Aorta (tissue), 5 donors: ENCODE data around the gene NAPG. TPM values are rescaled to one million over a fixed set of nuclear protein-coding genes. Genes with fewer than 3 reads are reported as not detected.

Experiments used
- ATAC-seq: fragments of 200-7000 bp; cut with Tn5 transposase; one replicate; pipeline ENCODE4 v1.9.1; 2022; ENCODE audit warnings: moderate library complexity; ENCODE audit not compliant: low FRiP score
- DNase-seq, 2 donors: peaks; one replicate each; pipeline ENCODE4 v3.0.0-alpha.2; 2020
- H3K27ac ChIP-seq, 2 donors: one replicate each; pipeline ENCODE4 v1.5.1; 2013; ENCODE audit warnings: low read length in 2 of 2, mild to moderate bottlenecking in 2 of 2, moderate library complexity in 2 of 2, control low read depth in 1 of 2, inconsistent platforms in 1 of 2, low read depth in 1 of 2
- H3K27me3 ChIP-seq, 2 donors: one replicate each; pipeline ENCODE4 v1.6.1; 2013; ENCODE audit warnings: control low read depth in 1 of 2, low read length in 1 of 2, mild to moderate bottlenecking in 1 of 2, moderate library complexity in 1 of 2; ENCODE audit not compliant: insufficient read depth in 2 of 2, control insufficient read depth in 1 of 2
- H3K36me3 ChIP-seq, 2 donors: one replicate each; pipeline ENCODE4 v1.6.1; 2013; ENCODE audit warnings: control low read depth in 1 of 2, low read length in 1 of 2, mild to moderate bottlenecking in 1 of 2; ENCODE audit not compliant: insufficient read depth in 2 of 2, control insufficient read depth in 1 of 2
- H3K4me1 ChIP-seq, 2 donors: one replicate each; pipeline ENCODE4 v1.6.1; 2013; ENCODE audit warnings: low read length in 2 of 2, control low read depth in 1 of 2, mild to moderate bottlenecking in 1 of 2, moderate library complexity in 1 of 2; ENCODE audit not compliant: insufficient read depth in 2 of 2, control insufficient read depth in 1 of 2
- H3K4me3 ChIP-seq, 2 donors: one replicate each; pipeline ENCODE4 v1.5.1; 2013; ENCODE audit warnings: low read length in 2 of 2, control low read depth in 1 of 2, mild to moderate bottlenecking in 1 of 2
- H3K9me3 ChIP-seq: one replicate; pipeline ENCODE4 v1.6.1; 2013; ENCODE audit warnings: mild to moderate bottlenecking, low read length; ENCODE audit not compliant: control insufficient read depth
- WGBS, 2 donors: extraction: QIAGEN DNeasy Blood & Tissue Kit; methylation state at CpG; one replicate each; pipeline ENCODE4 v1.1.7; 2013; 5-methylcytosine and 5-hydroxymethylcytosine counted together
- intact Hi-C, 2 donors: fragments of 100-400 bp; cut with DNase I; formaldehyde crosslinking; loops; one replicate each; pipeline versions ENCODE4 v1.14.2 to v1.15.0; 2022
- polyA plus RNA-seq, 2 donors: library from polyadenylated mRNA; stranded (reverse); fragments of 200-250 nt; gene quantifications; one replicate each; pipeline ENCODE4 v1.2.3, GENCODE V29; 2013
- total RNA-seq, 2 donors: library from RNA; stranded (reverse); fragmentation: NEBNext Ultra II Directional; extraction: Animal tissue kit (Norgen Biotek cat#: 25700); gene quantifications; one replicate each; pipeline ENCODE4 v1.2.1, GENCODE V29; 2021
- donor health status: healthy with polysubstance abuse.
- donor health status: Bipolar disorder and iron deficiency.
- donor health status: DM: no; HTN: no; CAD: no.
- donor health status: DM: no; HTN: no; CAD: no.
- donor health status: DM: yes; HTN: yes; CAD: no.

The NAPG gene
- total and polyA plus RNA-seq, 4 donors: 16.6 to 49.7 (median 27.2) TPM

DNA sequence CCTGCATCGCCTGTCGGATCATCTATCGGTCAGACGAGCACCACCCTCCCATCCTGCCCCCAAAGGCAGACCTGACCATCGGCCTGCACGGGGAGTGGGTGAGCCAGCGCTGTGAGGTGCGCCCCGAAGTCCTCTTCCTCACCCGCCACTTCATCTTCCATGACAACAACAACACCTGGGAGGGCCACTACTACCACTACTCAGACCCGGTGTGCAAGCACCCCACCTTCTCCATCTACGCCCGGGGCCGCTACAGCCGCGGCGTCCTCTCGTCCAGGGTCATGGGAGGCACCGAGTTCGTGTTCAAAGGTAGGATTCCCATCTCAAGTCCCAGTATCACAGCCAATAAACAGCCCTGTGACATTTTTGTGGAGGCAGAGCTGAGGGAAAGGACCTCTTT, 40.4 kb upstream of the NAPG start:
- ATAC-seq (no peak), DNase-seq (no peak)
- H3K36me3 ChIP-seq: peaks cover 0 to 3% of the 10 kb centered on the region in 2 donors
- no peaks in the 10 kb centered on the region for H3K9me3 ChIP-seq
- H3K27me3 ChIP-seq: no peaks in the 10 kb centered on the region
- 94% methylated on average over 20 of the region's 20 CpGs for WGBS, 2 donors
- H3K27ac ChIP-seq: no peak overlapping the region
- intact Hi-C loops: no loop called here
- H3K4me1 ChIP-seq: no peaks in the 10 kb centered on the region
- no peak overlapping the region for H3K4me3 ChIP-seq

DNA sequence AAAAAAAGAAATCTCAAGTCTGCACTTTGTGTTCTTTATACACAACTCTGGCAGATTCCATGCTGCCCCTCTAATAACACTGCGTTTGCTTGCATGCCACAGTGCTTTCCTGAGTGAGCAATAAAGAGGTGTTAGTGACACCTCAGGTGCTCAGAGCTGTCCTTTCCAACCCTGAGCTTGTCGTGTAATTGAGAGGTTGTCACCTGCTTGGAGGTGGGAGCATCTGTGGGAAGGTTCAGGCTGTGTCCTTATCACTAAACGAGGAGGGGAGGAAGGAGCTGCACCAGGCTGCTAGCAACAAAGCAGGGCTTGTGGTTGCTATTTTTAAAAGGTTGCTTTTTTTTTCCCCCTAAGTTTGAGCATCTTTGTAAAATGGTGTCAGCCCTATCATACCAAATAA, 39.5 kb upstream of the NAPG start:
- WGBS, 2 donors: 45 to 53% methylated on average over 3 of the region's 3 CpGs
- intact Hi-C loops: no loop called here
- H3K36me3 ChIP-seq: peaks cover 0 to 3% of the 10 kb centered on the region in 2 donors
- H3K9me3 ChIP-seq: no peaks in the 10 kb centered on the region
- H3K4me3 ChIP-seq: no peak overlapping the region
- ATAC-seq (no peak), DNase-seq (no peak)
- no peak overlapping the region for H3K27ac ChIP-seq
- no peaks in the 10 kb centered on the region for H3K27me3 ChIP-seq
- no peaks in the 10 kb centered on the region for H3K4me1 ChIP-seq

DNA sequence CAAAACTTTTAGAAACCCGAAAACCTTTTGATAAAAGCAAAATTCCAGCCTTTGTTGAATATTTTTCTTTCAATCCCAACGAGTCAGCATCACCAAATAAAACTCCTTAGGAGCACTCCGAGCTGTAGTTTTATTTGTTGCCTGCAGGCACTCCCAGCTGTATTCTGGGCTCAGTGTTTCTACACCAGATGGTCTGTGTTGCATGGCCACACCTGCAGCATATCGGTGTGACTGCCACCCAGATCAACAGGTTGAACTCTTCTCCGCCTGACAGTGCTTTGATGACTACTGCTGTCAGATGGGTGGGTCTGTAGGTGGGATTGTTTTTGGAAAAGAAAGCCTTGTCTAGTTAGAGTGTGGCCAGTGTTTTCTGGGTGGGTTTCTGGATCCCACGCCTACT, 38.7 kb upstream of the NAPG start:
- intact Hi-C loops: no loop called here
- no peak for ATAC-seq
- H3K9me3 ChIP-seq: no peaks in the 10 kb centered on the region

DNA sequence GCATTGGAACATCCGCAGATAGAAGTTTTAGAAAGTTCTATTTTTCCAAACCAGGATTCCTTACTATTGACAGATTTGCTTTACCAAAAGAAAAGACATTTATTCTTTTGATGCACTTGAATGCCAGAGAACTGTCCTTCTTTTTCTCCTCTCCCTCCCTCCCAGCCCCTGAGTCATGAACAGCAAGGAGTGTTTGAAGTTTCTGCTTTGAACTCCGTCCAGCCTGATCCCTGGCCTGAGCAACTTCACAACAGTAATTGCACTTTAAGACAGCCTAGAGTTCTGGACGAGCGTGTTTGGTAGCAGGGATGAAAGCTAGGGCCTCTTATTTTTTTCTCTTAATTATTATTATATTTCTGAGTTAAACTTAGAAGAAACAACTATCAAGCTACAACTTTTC, 37.8 kb upstream of the NAPG start:
- Histone ChIP-seq H3K27ac (no peak overlapping the region), H3K36me3 (peaks cover 0 to 3% of the 10 kb centered on the region in 2 donors), H3K9me3 (no peaks in the 10 kb centered on the region), H3K27me3 (no peaks in the 10 kb centered on the region), H3K4me3 (no peak overlapping the region), H3K4me1 (no peaks in the 10 kb centered on the region)
- no peak for ATAC-seq
- 66 to 77% methylated on average over 4 of the region's 4 CpGs for WGBS, 2 donors
- no peak for DNase-seq
- intact Hi-C loops: no loop called here

More for the DNA sequence above, 38.7 kb upstream of the NAPG start:
- DNase-seq: no peak
- Histone ChIP-seq H3K27ac (no peak overlapping the region), H3K36me3 (peaks cover 0 to 3% of the 10 kb centered on the region in 2 donors), H3K27me3 (no peaks in the 10 kb centered on the region), H3K4me3 (no peak overlapping the region), H3K4me1 (no peaks in the 10 kb centered on the region)
- 82 to 83% methylated on average over 6 of the region's 6 CpGs for WGBS, 2 donors

DNA sequence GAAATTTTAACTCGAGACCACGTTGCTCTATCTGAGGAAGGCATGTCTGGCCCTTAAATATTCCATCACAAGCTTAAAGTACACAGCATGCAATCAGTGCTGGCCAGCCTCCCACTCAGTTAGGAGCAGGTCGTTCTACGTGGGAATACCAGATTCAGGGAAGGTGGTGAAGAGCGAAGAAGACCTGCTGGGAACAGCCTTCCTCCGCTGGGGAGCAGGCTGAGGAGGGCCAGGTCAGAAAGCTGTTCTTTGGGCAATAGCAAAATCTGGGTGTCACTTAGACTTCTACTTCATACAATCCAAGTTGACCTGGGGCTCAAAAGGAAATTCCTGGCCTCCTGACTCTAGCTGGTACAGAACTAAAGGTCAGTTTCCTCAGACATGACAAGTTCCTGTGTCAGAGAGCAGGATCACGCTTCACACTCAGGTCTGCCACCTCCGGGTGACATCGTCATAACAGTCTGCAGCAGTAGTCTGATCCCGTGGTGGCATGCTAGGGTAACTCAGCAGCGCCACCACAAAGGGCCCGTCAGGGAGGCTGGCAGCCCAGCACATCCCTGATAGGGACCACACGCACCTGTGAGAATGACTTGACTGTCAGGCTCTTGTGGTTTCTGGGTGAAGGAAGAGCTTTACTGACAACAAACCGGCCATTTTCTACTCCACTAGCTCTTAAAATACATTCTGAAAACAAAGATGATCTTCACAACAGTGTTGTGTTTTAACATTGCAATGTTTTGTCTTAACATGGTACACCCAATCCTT, 35.2 kb upstream of the NAPG start:
- intact Hi-C loops: no loop called here
- WGBS, 2 donors: 84 to 86% methylated on average over 14 of the region's 14 CpGs
- Histone ChIP-seq H3K36me3 (peaks cover 0 to 3% of the 10 kb centered on the region in 2 donors), H3K4me3 (no peak overlapping the region), H3K4me1 (no peaks in the 10 kb centered on the region), H3K27ac (no peak overlapping the region), H3K27me3 (no peaks in the 10 kb centered on the region), H3K9me3 (no peaks in the 10 kb centered on the region)
- ATAC-seq (no peak), DNase-seq (no peak)

DNA sequence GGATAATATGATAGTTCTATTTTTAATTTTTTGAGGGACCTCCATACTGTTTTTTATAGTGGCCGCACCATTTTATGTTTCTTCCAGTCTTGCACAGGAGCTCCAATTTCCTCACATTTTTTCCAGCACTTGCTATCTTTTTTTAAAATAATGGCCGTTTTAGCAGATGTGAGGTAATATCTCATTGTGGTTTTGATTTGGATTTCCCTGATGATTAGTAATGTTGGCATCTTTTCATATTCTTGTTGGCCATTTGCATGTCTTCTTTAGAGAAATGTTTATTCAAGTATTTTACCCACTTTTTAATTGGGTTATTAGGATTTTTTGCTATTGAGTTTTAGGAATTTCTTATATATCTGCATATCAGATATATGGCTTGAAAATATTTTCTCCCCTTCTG, 29.9 kb upstream of the NAPG start:
- 55 to 62% methylated on average over 2 of the region's 2 CpGs for WGBS, 2 donors
- H3K36me3 ChIP-seq: no peaks in the 10 kb centered on the region
- H3K4me3 ChIP-seq: no peak overlapping the region
- DNase-seq (no peak), ATAC-seq (no peak)
- intact Hi-C loops: no loop called here
- H3K4me1 ChIP-seq: no peaks in the 10 kb centered on the region
- no peaks in the 10 kb centered on the region for H3K27me3 ChIP-seq
- H3K9me3 ChIP-seq: no peaks in the 10 kb centered on the region
- H3K27ac ChIP-seq: no peak overlapping the region

DNA sequence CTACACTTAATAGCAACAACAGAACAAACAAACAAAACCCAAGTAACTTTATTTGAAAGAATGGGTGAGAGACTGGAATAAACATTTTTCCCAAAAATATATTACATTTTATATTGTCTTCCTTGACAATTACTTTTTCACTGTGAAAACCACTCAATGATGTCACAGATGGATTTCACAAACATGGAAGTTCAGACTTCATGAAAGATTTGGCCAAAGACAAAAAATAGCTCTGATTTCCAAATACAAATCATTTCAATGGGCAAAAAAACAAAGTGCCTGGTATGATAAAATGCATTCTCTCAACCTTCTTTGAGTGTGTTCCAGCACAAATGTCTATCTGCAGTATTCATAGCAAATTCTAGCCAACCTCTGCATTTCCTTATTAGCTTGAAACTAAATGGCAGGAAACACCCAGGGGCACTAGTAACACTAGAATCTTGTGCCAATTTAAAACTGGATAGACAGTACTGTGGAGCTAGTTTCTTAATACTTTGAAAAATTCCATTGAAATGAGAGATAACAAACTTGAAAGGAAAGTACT, 28.5 kb upstream of the NAPG start:
- Histone ChIP-seq H3K9me3 (no peaks in the 10 kb centered on the region), H3K4me3 (no peak overlapping the region), H3K36me3 (no peaks in the 10 kb centered on the region), H3K27me3 (no peaks in the 10 kb centered on the region), H3K4me1 (no peaks in the 10 kb centered on the region), H3K27ac (no peak overlapping the region)
- intact Hi-C loops: no loop called here
- DNase-seq (no peak), ATAC-seq (no peak)

DNA sequence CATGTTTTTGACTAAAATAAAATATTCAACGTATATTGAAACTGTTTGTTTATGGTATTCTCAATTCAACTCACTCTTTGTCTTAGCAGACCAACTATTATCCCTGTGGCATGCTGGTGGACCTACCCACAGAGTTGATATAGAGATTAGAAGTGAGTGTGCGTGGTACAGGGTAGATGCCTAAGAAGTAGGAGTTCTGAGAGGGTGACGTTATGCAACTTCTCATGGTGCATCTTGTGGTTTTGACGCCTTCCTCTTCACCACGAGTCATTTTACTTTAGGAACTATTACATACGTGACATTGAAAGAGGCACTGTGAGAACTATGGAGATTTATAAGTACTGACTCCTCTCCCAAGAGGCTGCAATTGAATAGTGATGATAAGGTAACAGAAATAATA, 26.6 kb upstream of the NAPG start:
- no peaks in the 10 kb centered on the region for H3K4me1 ChIP-seq
- DNase-seq: no peak
- 79 to 83% methylated on average over 6 of the region's 6 CpGs for WGBS, 2 donors
- ATAC-seq: no peak
- H3K27me3 ChIP-seq: no peaks in the 10 kb centered on the region
- no peaks in the 10 kb centered on the region for H3K9me3 ChIP-seq
- no peak overlapping the region for H3K27ac ChIP-seq
- intact Hi-C loops: no loop called here
- no peak overlapping the region for H3K4me3 ChIP-seq
- H3K36me3 ChIP-seq: no peaks in the 10 kb centered on the region

DNA sequence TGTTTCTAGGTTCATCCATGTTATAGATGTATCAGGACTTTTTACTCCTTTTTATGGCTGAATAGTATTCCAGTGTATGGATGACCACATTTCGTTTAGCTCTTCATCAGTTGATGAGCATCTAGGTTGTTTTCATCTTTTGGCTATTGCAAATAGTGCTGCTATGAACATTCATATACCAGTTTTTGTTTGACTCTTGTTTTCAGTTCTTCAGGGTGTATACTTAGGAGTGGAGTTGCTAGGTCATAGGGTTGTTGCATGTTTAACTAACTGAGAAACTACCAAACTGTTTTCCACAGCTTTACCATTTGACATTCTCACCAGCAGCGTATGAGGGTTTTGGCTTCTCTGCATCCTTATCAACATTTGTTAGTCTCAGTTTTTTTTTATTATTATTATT, 25.8 kb upstream of the NAPG start:
- H3K9me3 ChIP-seq: no peaks in the 10 kb centered on the region
- H3K27me3 ChIP-seq: no peaks in the 10 kb centered on the region
- H3K4me3 ChIP-seq: no peak overlapping the region
- intact Hi-C loops: no loop called here
- ATAC-seq: no peak
- H3K27ac ChIP-seq: no peak overlapping the region
- WGBS, 2 donors: 48 to 63% methylated on average over 2 of the region's 2 CpGs
- no peaks in the 10 kb centered on the region for H3K4me1 ChIP-seq
- DNase-seq: no peak
- H3K36me3 ChIP-seq: no peaks in the 10 kb centered on the region
